ENCODE results near the gene E2F3.

GRCh38 chr6:20434766-20435165 is 33.1 kb downstream of the E2F3 start:
- TF ChIP-seq POLR2A (IDR thresholded peaks at IDR 0.05), result no peak
- TF ChIP-seq POLR2AphosphoS5 (IDR thresholded peaks at IDR 0.05), result no peak

Measured in transverse colon (tissue), 3 donors.